ENCODE data around the gene ANO10.

- TF ChIP-seq POLR2A (IDR thresholded peaks at IDR 0.05; ENCODE audit: low read depth, low read length) (no peak), MYC (IDR thresholded peaks at IDR 0.05; ENCODE audit: low read depth, low read length) (no peak)
Observed at GRCh38 chr3:43619588-43619987, 2.2 kb downstream of the ANO10 start.
